NCI-H2196 (cell line): ENCODE data around the gene EN2.

Experiments used
- DNase-seq: peaks from one replicate; lab custom pipeline; 2025; ENCODE audit not compliant: unreplicated experiment; lab: John Stamatoyannopoulos, UW

EN2 gene

GRCh38 chr7:155450558-155450969, 7.4 kb upstream of the EN2 start:
- no peak for DNase-seq

- no peak for DNase-seq
Observed at GRCh38 chr7:155450970-155451801, 6.7 kb upstream of the EN2 start.

GRCh38 chr7:155451840-155452239, 6.1 kb upstream of the EN2 start:
- no peak for DNase-seq

GRCh38 chr7:155452505-155453295, 5.2 kb upstream of the EN2 start:
- DNase-seq = no peak

- DNase-seq = no peak
Observed at GRCh38 chr7:155453296-155454182, 4.4 kb upstream of the EN2 start.

GRCh38 chr7:155454183-155455112, 3.5 kb upstream of the EN2 start:
- DNase-seq = no peak

GRCh38 chr7:155455132-155455693, 2.7 kb upstream of the EN2 start:
- DNase-seq = no peak

- no peak for DNase-seq
Observed at GRCh38 chr7:155455776-155456737, 1.9 kb upstream of the EN2 start.

- DNase-seq = peak; percentile 18
Observed at GRCh38 chr7:155456738-155457543, 988 bp upstream of the EN2 start.

GRCh38 chr7:155457544-155458110, 302 bp upstream of the EN2 start:
- DNase-seq = no peak

GRCh38 chr7:155458878-155459699, 1.2 kb downstream of the EN2 start:
- no peak for DNase-seq

- no peak for DNase-seq
Observed at GRCh38 chr7:155459700-155460461, 2.0 kb downstream of the EN2 start.

- DNase-seq = no peak
Observed at GRCh38 chr7:155460926-155461613, 3.1 kb downstream of the EN2 start.

- DNase-seq = no peak
Observed at GRCh38 chr7:155461631-155462030, 3.7 kb downstream of the EN2 start.

- no peak for DNase-seq
Observed at GRCh38 chr7:155462163-155462735, 4.3 kb downstream of the EN2 start.
